Activated T-helper 17 cell treated with anti-CD3 and anti-CD28 coated beads, Interleukin-2, amount 50 U/mL, for 72 hours (primary cell): ENCODE data around the gene FURIN. TPM values are rescaled to one million over a fixed set of nuclear protein-coding genes. Genes with fewer than 3 reads are reported as not detected.
A peak's percentile ranks its signal among the peaks of the same experiment; 100 is the strongest.
"Not testable (repeated sequence)": the region's sequence is repeated elsewhere in the genome, so short reads cannot be mapped to it uniquely, and the experiment has no call there.

Experiments used
- ATAC-seq: fragments of 150-1000 bp; cut with Tn5 transposase; replicated peaks from 2 replicates; pipeline ENCODE4 v1.10.0; 2021; ENCODE audit warnings: mild to moderate bottlenecking, moderate library complexity
- H3K27ac Mint-ChIP-seq: one replicate; pipeline ENCODE4 v1.8.0; 2022; ENCODE audit warnings: mixed read lengths
- H3K27me3 Mint-ChIP-seq: one replicate; pipeline ENCODE4 v1.8.0; 2022; ENCODE audit warnings: mixed read lengths
- H3K36me3 Mint-ChIP-seq: one replicate; pipeline ENCODE4 v1.8.0; 2022; ENCODE audit warnings: low read depth, mild to moderate bottlenecking, mixed read lengths
- H3K4me1 Mint-ChIP-seq: one replicate; pipeline ENCODE4 v1.8.0; 2022; ENCODE audit warnings: mixed read lengths
- H3K4me3 Mint-ChIP-seq: one replicate; pipeline ENCODE4 v1.8.0; 2022; ENCODE audit warnings: mild to moderate bottlenecking, mixed read lengths
- H3K9me3 Mint-ChIP-seq: one replicate; pipeline ENCODE4 v1.8.0; 2022; ENCODE audit warnings: mixed read lengths
- total RNA-seq, 2 donors: library from RNA; stranded (reverse); gene quantifications; one replicate each; pipeline ENCODE4 v1.2.3, GENCODE V29; 2022

FURIN gene
- total RNA-seq, 2 donors from 2014 or later: 605 to 771 TPM

DNA sequence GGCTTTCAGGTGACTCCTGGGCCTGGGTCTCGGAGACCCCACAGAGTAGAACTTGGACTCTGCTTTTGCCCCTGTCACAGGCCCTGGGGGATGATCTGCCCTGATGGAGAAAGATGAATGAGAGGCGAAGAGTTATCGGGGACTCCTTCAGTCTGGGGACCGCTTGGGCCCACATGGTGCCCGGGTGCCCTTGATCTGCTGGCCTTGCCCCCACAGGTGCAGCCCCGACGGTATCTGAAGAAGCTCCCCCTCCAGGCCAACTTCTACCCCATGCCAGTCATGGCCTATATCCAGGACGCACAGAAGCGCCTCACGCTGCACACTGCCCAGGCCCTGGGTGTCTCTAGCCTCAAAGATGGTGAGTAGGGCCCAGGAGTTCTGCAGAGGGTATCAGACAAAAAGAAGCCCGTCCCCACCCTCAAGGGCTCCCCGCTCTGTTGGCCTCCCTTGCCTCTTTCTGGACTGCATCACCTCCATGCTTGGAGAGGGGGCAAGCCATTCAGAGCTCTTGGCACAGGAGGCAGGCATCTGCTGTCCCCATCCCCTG lies 45.1 kb downstream of the FURIN start:
- ATAC-seq: no peak
- Mint-ChIP-seq H3K27ac (no peak overlapping the region), H3K9me3 (no peaks in the 10 kb centered on the region), H3K4me3 (no peak overlapping the region), H3K4me1 (no peaks in the 10 kb centered on the region), H3K27me3 (no peaks in the 10 kb centered on the region), H3K36me3 (peaks cover 98% of the 10 kb centered on the region)

DNA sequence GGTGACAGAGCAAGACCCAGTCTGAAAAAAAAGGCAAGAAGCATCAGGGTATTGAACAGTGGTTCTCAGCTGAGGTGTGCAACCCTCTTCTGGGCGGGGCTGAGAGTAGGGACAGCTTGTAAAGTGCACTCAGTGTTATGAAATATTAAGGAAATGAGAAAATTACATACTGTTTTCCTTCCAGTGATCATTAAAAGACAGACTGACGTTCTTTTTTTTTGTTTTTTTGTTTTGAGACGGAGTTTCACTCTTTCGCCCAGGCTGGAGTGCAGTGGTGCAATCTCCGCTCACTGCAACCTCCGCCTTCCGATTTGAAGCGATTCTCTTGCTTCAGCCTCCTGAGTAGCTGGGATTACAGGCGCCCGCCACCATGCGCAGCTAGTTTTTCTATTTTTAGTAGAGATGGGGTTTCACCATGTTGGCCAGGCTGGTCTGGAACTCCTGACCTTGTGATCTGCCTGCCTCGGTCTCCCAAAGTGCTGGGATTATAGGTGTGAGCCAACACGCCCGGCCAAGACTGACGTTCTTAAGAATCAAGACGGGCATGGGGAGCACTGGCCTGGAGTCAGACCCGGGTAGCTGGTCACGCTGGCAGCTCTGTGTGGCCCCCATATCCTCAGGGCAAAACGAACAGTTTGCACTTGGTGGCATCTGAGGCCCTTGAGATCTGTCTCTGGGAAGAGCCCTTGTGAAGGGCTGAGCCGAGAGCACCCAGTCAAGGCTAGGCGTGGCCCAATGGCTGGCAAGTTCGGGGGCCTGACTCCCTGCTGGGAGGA lies 46.1 kb downstream of the FURIN start:
- ATAC-seq: no peak
- Mint-ChIP-seq H3K9me3 (no peaks in the 10 kb centered on the region), H3K4me3 (no peak overlapping the region), H3K36me3 (peaks cover 98% of the 10 kb centered on the region), H3K27me3 (no peaks in the 10 kb centered on the region), H3K4me1 (no peaks in the 10 kb centered on the region), H3K27ac (no peak overlapping the region)

DNA sequence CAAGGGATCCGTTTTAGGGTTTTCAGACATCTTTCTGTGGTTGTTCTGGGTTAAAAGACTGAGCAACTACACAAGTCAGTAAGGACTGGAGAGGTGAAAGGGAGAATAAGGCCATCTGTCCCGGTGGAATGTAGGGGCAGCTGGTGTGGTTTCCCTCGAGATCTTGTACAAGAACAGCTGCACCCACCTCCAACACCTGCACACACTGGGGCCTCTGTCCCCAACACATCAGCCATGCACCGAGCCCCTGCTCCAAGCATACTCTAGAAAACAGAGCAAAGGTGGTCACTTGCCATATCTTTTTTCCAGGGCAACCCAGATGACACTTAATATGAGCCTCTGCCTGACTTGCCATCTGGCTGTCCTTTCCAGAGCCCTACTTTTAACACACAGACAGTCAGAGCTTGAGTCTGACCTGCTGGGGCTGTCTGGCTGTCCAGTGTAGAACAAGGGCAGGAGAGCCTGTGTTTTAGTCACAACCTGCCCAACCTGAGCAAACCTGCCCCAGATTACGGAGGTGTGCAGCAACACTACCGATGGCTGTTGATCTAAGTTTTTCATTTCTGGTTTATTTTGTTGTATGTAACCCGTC lies 46.9 kb downstream of the FURIN start:
- Mint-ChIP-seq H3K4me1 (peaks cover 4% of the 10 kb centered on the region), H3K27me3 (no peaks in the 10 kb centered on the region), H3K9me3 (no peaks in the 10 kb centered on the region), H3K27ac (no peak overlapping the region), H3K36me3 (peaks cover 98% of the 10 kb centered on the region), H3K4me3 (no peak overlapping the region)
- ATAC-seq: no peak

DNA sequence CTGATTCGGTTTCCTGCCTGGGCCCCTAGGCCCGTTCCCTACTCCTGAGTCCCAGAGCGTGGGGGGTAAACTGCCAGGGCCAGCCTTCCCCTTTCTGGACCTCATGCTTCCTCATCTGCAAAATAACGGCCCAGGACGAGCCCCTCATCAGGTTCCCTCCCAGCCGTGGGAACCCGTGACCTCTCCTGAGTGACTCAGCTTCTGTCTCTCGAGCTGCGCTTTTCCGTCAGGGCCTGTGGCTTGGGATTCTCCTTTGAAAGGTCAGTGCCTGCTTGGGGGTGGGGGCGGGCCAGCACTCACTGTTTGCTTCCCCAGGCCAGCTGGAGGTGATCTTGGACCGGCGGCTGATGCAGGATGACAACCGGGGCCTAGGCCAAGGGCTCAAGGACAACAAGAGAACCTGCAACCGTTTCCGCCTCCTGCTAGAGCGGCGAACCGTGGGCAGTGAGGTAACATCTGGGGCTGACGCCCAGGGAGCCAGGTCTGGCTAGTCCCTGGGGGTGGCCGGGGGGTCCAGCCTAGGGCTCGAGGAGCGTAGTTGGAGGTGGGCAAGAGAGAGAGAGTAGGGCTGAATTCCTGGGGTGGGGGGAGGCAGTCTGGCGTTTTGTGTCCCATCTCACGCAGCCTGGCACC lies 47.5 kb downstream of the FURIN start:
- no peak overlapping the region for H3K4me3 Mint-ChIP-seq
- H3K27ac Mint-ChIP-seq: no peak overlapping the region
- no peak for ATAC-seq
- H3K36me3 Mint-ChIP-seq: peaks cover 98% of the 10 kb centered on the region
- no peaks in the 10 kb centered on the region for H3K9me3 Mint-ChIP-seq
- peaks cover 4% of the 10 kb centered on the region for H3K4me1 Mint-ChIP-seq
- H3K27me3 Mint-ChIP-seq: no peaks in the 10 kb centered on the region

DNA sequence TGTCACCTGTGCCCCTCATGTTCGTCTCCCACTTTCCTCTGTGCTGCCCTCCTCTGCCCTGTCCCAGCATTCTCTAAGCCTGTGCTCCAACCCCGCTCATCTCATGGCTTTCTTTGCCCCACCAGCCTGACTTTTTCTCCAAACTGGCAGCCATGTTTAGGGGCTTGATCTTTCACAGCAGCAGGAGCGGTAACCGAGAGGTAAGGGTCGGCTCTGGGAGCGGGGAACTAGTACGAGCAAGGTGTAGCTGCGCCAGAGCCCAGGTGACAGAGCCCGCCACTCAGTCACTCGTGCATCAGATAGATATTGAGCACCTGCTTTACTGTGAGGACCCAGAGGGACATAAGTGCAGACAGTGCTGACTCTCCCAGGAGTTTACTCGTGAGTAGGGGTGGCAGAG lies 48.1 kb downstream of the FURIN start:
- H3K27me3 Mint-ChIP-seq: no peaks in the 10 kb centered on the region
- no peaks in the 10 kb centered on the region for H3K9me3 Mint-ChIP-seq
- ATAC-seq: no peak
- no peak overlapping the region for H3K4me3 Mint-ChIP-seq
- H3K27ac Mint-ChIP-seq: no peak overlapping the region
- peaks cover 4% of the 10 kb centered on the region for H3K4me1 Mint-ChIP-seq
- peaks cover 98% of the 10 kb centered on the region for H3K36me3 Mint-ChIP-seq

DNA sequence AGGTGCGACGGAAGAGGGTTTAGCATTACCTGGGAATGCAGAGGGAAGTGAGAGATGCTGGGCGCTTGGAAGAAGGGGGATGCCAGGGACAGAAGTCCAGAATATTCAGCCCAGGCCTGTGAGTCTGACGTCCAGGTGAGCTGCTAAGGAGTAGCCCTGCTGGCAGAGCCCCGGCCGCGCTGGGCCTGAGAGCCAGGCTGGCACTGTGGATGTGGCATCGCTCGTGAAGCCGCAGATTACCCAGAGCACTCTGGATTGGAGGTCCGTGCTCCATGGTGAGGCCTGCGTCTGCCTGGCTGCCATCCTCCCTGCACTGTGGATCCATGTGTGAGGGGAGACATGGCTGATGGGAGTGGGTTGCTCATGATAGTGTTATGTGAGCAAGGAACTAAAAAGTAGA lies 49.2 kb downstream of the FURIN start:
- H3K27me3 Mint-ChIP-seq: no peaks in the 10 kb centered on the region
- H3K9me3 Mint-ChIP-seq: no peaks in the 10 kb centered on the region
- no peak for ATAC-seq
- peaks cover 96% of the 10 kb centered on the region for H3K36me3 Mint-ChIP-seq
- no peak overlapping the region for H3K4me3 Mint-ChIP-seq
- H3K4me1 Mint-ChIP-seq: peaks cover 4% of the 10 kb centered on the region
- no peak overlapping the region for H3K27ac Mint-ChIP-seq

DNA sequence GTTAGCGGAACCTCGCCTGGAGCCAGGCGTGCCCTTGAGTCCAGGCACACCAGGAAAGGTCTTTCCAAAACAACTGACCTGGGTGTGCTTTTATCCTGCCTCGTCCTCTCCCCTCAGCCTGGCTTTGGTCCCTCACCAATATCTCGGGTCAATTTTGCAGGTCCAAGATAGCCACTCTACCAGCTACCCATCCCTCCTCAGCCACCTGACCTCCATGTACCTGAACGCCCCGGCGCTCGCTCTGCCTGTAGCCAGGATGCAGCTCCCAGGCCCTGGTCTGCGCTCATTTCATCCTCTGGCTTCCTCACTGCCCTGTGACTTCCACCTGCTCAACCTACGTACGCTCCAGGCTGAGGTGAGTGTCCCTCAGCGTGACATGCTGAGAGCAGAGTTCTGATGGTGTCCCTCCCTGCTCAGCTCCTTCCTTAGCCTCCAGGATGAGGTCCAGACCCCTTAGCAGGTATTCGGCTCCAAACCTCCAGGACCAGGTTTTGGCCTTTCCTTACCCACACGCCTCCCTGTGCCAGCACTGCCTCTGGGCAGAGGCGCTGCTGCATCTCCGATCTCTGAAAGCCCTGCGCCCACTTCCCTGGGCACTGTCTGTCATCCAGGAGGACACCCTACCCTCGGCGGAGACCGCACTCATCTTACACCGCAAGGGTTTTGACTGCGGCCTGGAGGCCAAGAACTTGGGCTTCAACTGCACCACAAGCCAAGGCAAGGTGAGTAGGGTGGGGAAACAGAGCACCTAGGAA lies 49.8 kb downstream of the FURIN start:
- H3K9me3 Mint-ChIP-seq: no peaks in the 10 kb centered on the region
- peaks cover 9% of the 10 kb centered on the region for H3K4me1 Mint-ChIP-seq
- ATAC-seq: no peak
- peaks cover 97% of the 10 kb centered on the region for H3K36me3 Mint-ChIP-seq
- H3K4me3 Mint-ChIP-seq: no peak overlapping the region
- no peaks in the 10 kb centered on the region for H3K27me3 Mint-ChIP-seq
- peak overlapping the region; percentile 50 for H3K27ac Mint-ChIP-seq

DNA sequence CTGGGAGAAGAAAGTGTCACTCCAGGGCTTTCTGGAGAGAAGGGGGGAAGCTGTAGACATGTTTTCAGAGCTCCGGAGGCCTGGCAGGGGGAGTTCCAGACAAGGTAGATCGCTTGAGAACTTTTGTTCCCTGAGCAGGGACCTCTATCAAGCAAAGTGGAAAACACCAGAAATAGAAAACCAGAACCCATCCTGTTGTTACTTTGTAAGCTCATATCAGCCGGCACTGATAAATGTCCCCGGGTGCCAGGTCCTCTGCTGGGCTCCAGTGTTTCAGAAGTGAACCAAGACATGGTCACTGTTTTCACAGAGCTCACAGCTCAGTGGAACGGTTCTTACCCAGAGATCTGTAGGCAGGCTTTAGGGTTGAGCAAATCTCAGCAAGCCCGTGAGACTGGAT lies 50.4 kb downstream of the FURIN start:
- Mint-ChIP-seq H3K27ac (peak overlapping the region; percentile 50), H3K4me1 (peaks cover 10% of the 10 kb centered on the region), H3K4me3 (no peak overlapping the region), H3K27me3 (no peaks in the 10 kb centered on the region), H3K9me3 (no peaks in the 10 kb centered on the region), H3K36me3 (peaks cover 90% of the 10 kb centered on the region)
- no peak for ATAC-seq

DNA sequence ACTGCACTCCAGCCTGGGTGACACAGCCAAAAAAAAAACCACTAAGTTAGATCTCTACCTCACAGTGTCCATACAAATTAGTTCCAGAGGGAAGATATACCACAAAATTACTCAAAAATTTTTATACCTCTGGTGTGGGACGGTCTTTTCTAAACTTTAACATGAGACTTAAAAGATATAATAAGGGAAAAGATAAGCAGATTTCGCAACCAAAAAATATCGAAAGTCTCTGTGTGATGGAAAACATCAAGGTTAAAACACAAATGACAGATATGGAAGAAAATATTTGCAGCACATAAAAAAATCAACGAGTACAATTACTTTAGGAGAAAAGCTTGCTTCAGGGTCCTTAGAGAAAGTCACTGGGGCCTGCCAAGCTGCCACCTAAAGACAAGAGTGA lies 53.5 kb downstream of the FURIN start:
- no peaks in the 10 kb centered on the region for H3K27me3 Mint-ChIP-seq
- H3K27ac Mint-ChIP-seq: peak overlapping the region; percentile 84
- H3K36me3 Mint-ChIP-seq: peaks cover 60% of the 10 kb centered on the region
- no peak for ATAC-seq
- no peak overlapping the region for H3K4me3 Mint-ChIP-seq
- no peaks in the 10 kb centered on the region for H3K9me3 Mint-ChIP-seq
- H3K4me1 Mint-ChIP-seq: peaks cover 22% of the 10 kb centered on the region

DNA sequence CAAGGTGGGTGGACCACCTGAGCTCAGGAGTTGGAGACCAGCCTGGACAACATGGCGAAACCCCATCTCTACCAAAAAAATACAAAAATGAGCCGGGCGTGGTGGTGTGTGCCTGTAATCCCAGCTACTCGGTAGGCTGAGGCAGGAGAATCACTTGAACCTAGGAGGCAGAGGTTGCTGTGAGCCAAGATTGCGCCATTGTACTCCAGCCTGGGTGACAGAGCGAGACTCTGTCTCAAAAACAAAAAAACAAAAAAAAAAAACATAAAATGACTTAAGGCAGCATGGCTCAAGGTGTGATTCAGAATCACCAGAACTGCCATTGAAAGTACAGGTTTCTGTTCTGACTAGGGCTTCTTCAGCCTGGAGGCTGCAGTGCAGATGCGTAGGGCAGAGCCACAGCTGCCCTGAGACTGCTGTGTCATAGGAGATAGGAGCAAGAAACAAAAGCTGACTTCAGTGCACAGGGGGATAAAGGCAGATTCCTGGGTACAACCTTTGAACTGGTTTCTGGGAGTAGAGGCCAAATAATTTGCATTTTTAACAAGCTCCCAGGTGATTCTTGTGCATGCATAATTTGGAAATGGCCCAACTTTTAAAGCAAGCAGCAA lies 54.4 kb downstream of the FURIN start:
- Mint-ChIP-seq H3K4me1 (peaks cover 22% of the 10 kb centered on the region), H3K36me3 (peaks cover 51% of the 10 kb centered on the region)

DNA sequence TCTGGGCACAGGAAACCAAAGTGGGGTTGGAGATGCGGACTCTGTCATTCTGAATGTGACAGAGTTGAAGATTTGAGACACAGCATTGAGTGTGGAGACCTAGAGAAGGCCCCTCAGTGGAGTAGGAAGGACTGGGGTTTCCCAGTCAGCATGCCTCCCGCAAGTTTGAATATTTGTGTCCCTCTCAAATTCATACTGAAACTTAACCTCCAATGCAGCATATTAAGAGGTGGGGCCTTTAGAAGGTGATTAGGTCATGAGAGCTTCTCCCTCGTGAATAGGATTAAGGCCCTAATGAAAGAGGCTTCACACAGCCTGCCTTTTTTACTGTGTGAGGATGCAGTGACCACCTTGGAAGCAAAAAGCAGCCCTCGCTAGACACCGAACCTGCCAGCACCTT lies 56.0 kb downstream of the FURIN start:
- no peaks in the 10 kb centered on the region for H3K9me3 Mint-ChIP-seq
- H3K27ac Mint-ChIP-seq: peak overlapping the region; percentile 84
- H3K27me3 Mint-ChIP-seq: no peaks in the 10 kb centered on the region
- ATAC-seq: peak; percentile 76
- peaks cover 22% of the 10 kb centered on the region for H3K4me1 Mint-ChIP-seq
- peaks cover 35% of the 10 kb centered on the region for H3K36me3 Mint-ChIP-seq
- H3K4me3 Mint-ChIP-seq: peak overlapping the region; percentile 63

More for the DNA sequence above, 54.4 kb downstream of the FURIN start:
- not testable (repeated sequence) for H3K9me3 Mint-ChIP-seq, H3K27me3 Mint-ChIP-seq
- peak; percentile 95 for ATAC-seq
- peak overlapping the region; percentile 84 for H3K27ac Mint-ChIP-seq
- peak overlapping the region; percentile 63 for H3K4me3 Mint-ChIP-seq

DNA sequence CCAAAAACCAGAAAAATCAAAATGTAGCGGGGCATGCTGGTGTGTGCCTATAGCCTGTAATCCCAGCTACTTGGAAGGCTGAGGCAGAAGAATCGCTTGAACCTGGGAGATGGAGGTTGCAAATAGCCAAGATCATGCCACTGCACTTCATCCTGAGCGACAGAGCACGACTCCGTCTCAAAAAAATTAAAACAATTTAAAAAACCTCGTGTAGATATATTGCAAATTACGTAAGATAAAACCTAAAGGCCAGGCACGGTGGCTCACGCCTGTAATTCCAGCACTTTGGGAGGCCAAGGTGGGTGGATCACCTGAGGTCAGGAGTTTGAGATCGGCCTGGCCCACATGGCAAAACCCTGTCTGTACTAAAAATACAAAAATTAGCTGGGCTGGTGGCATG lies 58.4 kb downstream of the FURIN start:
- peaks cover 30% of the 10 kb centered on the region for H3K36me3 Mint-ChIP-seq
- ATAC-seq, H3K9me3 Mint-ChIP-seq, H3K27ac Mint-ChIP-seq, H3K27me3 Mint-ChIP-seq, H3K4me3 Mint-ChIP-seq: not testable (repeated sequence)
- H3K4me1 Mint-ChIP-seq: peaks cover 25% of the 10 kb centered on the region

DNA sequence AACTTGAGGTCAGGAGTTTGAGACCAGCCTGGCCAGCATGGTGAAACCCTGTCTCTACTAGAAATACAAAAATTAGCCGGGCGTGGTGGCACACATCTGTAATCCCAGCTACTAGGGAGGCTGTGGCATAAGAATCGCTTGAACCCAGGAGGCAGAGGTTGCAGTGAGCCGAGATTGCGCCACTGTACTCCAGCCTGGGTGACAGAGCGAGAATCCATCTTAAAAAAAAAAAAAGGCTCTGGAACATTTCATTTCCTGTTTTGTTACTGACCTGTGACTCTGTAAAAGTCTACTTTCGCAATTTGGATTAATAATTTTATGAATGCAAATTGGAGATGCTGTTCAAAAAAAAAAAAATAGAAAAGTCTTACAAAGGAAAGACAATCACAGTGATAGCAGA lies 59.7 kb downstream of the FURIN start:
- peaks cover 26% of the 10 kb centered on the region for H3K4me1 Mint-ChIP-seq
- H3K9me3 Mint-ChIP-seq, ATAC-seq, H3K27me3 Mint-ChIP-seq: not testable (repeated sequence)
- peaks cover 21% of the 10 kb centered on the region for H3K36me3 Mint-ChIP-seq
- peak overlapping the region; percentile 22 for H3K27ac Mint-ChIP-seq
- H3K4me3 Mint-ChIP-seq: peak overlapping the region; percentile 83
